SK-N-SH (cell line): Measurements from ENCODE around the gene URM1. TPM values are rescaled to one million over a fixed set of nuclear protein-coding genes. Genes with fewer than 3 reads are reported as not detected.

Experiments used
- CTCF ChIA-PET: fragments of 300-600, 350-600 bp; formaldehyde crosslinking; extraction: SDS; loops from one replicate; lab custom pipeline; 2021; lab: Yijun Ruan, JAX
- POLR2A ChIA-PET: fragments of 350-600 bp; sonication (Branson Sonifier 250); formaldehyde crosslinking; extraction: SDS; loops from one replicate; lab custom pipeline; 2020; ENCODE audit warnings: antibody characterized with exemption, inconsistent platforms; lab: Yijun Ruan, JAX
- DNase-seq: peaks from one replicate; pipeline ENCODE4 v3.0.0; 2012
- H2AFZ ChIP-seq: fragments of 200-600 bp; sonication (generic); 2 replicates; pipeline ENCODE4 v1.8.1; 2016; ENCODE audit warnings: antibody characterized with exemption, mild to moderate bottlenecking, low read depth
- H3F3A ChIP-seq: fragments of 200-600 bp; sonication (generic); replicated peaks from 2 replicates; pipeline ENCODE3; 2016; ENCODE audit warnings: antibody characterized with exemption, mild to moderate bottlenecking; ENCODE audit not compliant: insufficient read depth
- H3K27ac ChIP-seq, 2 experiments: fragments of 200-500 bp in 1 of 2; fragments of 200-600 bp in 1 of 2; sonication (Bioruptor generic) in 1 of 2; sonication (generic), shearing (Covaris generic) in 1 of 2; 2 replicates each; pipeline versions ENCODE4 v1.5.1 to v1.6.1; 2014 to 2016; ENCODE audit warnings: low read depth in 2 of 2, inconsistent platforms in 1 of 2, low read length in 1 of 2, mild to moderate bottlenecking in 1 of 2, mixed read lengths in 1 of 2
- H3K27me3 ChIP-seq: fragments of 200-600 bp; sonication (generic), shearing (Covaris generic); 2 replicates; pipeline ENCODE4 v1.6.1; 2016; ENCODE audit warnings: mixed run types; ENCODE audit not compliant: insufficient read depth
- H3K36me3 ChIP-seq, 2 experiments: fragments of 200-500 bp in 1 of 2; fragments of 200-600 bp in 1 of 2; sonication (Bioruptor generic) in 1 of 2; sonication (generic) in 1 of 2; replicated peaks in 1 of 2; 2 replicates each; pipeline versions ENCODE3 to v1.5.1; 2014 to 2016; ENCODE audit warnings: low read length in 1 of 2, mild to moderate bottlenecking in 1 of 2; ENCODE audit not compliant: insufficient read depth in 2 of 2, control insufficient read depth in 1 of 2
- H3K4me1 ChIP-seq, 2 experiments: fragments of 200-500 bp in 1 of 2; fragments of 200-600 bp in 1 of 2; sonication (Bioruptor generic) in 1 of 2; sonication (generic), shearing (Covaris generic) in 1 of 2; 2 replicates each; pipeline versions ENCODE4 v1.5.1 to v1.6.1; 2014 to 2016; ENCODE audit warnings: low read depth in 1 of 2, low read length in 1 of 2, mixed run types in 1 of 2; ENCODE audit not compliant: insufficient read depth in 2 of 2, control insufficient read depth in 1 of 2
- H3K4me2 ChIP-seq: fragments of 200-600 bp; sonication (generic), shearing (Covaris generic); 2 replicates; pipeline ENCODE4 v1.6.1; 2017; ENCODE audit warnings: mixed run types
- H3K4me3 ChIP-seq, 2 experiments: fragments of 200-500 bp in 1 of 2; fragments of 200-600 bp in 1 of 2; sonication (Bioruptor generic) in 1 of 2; sonication (generic), shearing (Covaris generic) in 1 of 2; 2 replicates each; pipeline versions ENCODE4 v1.5.1 to v1.8.1; 2014 to 2016; ENCODE audit warnings: low read depth in 2 of 2, inconsistent platforms in 1 of 2, low read length in 1 of 2, mild to moderate bottlenecking in 1 of 2, mixed read lengths in 1 of 2, moderate library complexity in 1 of 2
- H3K79me2 ChIP-seq: fragments of 200-600 bp; sonication (generic); 2 replicates; pipeline ENCODE4 v1.8.1; 2017; ENCODE audit warnings: mild to moderate bottlenecking; ENCODE audit not compliant: insufficient read depth
- H3K9ac ChIP-seq: fragments of 200-600 bp; sonication (generic); 2 replicates; pipeline ENCODE4 v1.6.1; 2017; ENCODE audit warnings: mixed run types
- H3K9me2 ChIP-seq: fragments of 200-600 bp; sonication (generic); 2 replicates; pipeline ENCODE4 v1.6.1; 2017; ENCODE audit warnings: mixed run types
- H3K9me3 ChIP-seq: fragments of 200-600 bp; sonication (generic); 2 replicates; pipeline ENCODE4 v1.6.1; 2017; ENCODE audit warnings: mixed run types, mild to moderate bottlenecking, moderate library complexity
- H4K20me1 ChIP-seq: fragments of 200-600 bp; sonication (generic); 2 replicates; pipeline ENCODE4 v1.6.1; 2017; ENCODE audit warnings: mild to moderate bottlenecking, mixed run types; ENCODE audit not compliant: insufficient read depth
- EP300 ChIP-seq, 2 experiments: IDR thresholded peaks; 2 replicates each; pipeline versions ENCODE4 v1.4.0 to v1.6.1; 2012; ENCODE audit warnings: borderline replicate concordance in 1 of 2, low read depth in 1 of 2, low read length in 1 of 2
- EZH2phosphoT487 ChIP-seq: fragments of 200-600 bp; sonication (generic); IDR thresholded peaks from 2 replicates; pipeline ENCODE4 v1.6.1; 2017; ENCODE audit warnings: low read depth, mixed run types, mild to moderate bottlenecking, antibody characterized with exemption, moderate library complexity, borderline replicate concordance
- GABPA ChIP-seq: IDR thresholded peaks from 2 replicates; pipeline ENCODE4 v1.4.0; 2012; ENCODE audit warnings: low read depth, mild to moderate bottlenecking
- MXI1 ChIP-seq: IDR thresholded peaks from 2 replicates; pipeline ENCODE4 v1.6.1; 2012; ENCODE audit warnings: mild to moderate bottlenecking, low read depth, low read length, improper control_type of control experiment
- RAD21 ChIP-seq: IDR thresholded peaks from 2 replicates; pipeline ENCODE4 v1.6.1; 2012; ENCODE audit warnings: mild to moderate bottlenecking, low read length
- SIN3A ChIP-seq: IDR thresholded peaks from 2 replicates; pipeline ENCODE4 v1.6.1; 2012; ENCODE audit warnings: low read depth, mild to moderate bottlenecking, low read length, moderate library complexity, borderline replicate concordance
- WGBS: methylation state at CpG from one replicate; pipeline ENCODE4 v1.1.6; 2017; ENCODE audit warnings: low lambda C conversion rate; 5-methylcytosine and 5-hydroxymethylcytosine counted together
- polyA plus RNA-seq, 3 experiments: library from polyadenylated mRNA; depleted of rRNA; stranded (reverse); fragments of >200 nt; gene quantifications; 2 replicates each; pipeline ENCODE4 v1.2.3, GENCODE V29; 2012
- TF ChIP-seq, protein P1 (sequence below): IDR thresholded peaks from 2 replicates; pipeline ENCODE4 v1.6.1; 2012; ENCODE audit warnings: mild to moderate bottlenecking, low read depth, low read length, moderate library complexity
- TF ChIP-seq, protein P2 (sequence below): IDR thresholded peaks from 2 replicates; pipeline ENCODE4; 2012
- TF ChIP-seq, protein P3 (sequence below): IDR thresholded peaks from 2 replicates; pipeline ENCODE4 v1.4.0; 2012; ENCODE audit warnings: low read depth, borderline replicate concordance

URM1 gene
- polyA plus RNA-seq, 1 of the 3 experiments (the other 2 are of a cell fraction): 58.9 TPM

DNA sequence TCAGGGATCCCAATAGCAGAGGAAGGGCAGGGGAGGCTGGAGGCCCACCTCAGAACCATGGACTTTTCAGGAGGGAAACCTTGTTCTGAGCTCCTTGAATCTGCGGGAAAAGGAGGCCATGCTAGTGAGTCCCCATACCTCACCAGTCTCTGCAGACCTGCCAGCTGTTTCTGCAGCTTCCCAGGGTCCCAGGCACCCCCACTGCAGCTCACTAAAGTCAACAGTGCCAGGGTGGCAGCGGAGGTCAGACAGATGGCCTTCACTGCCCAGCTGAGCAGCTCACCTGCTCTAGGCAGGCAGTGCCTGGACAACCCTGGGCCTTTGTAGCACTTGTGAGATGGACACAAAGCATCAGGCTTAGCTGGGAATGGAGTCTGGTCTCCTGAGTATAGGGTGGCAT lies 35.3 kb upstream of the URM1 start:
- H4K20me1 ChIP-seq: no peaks in the 10 kb centered on the region
- H3F3A ChIP-seq: peaks cover 13% of the 10 kb centered on the region
- TF ChIP-seq EP300 (IDR thresholded peaks at IDR 0.05; ENCODE audit: borderline replicate concordance in 1 of 2, low read depth in 1 of 2, low read length in 1 of 2): no peak
- TF ChIP-seq, protein P1, sequence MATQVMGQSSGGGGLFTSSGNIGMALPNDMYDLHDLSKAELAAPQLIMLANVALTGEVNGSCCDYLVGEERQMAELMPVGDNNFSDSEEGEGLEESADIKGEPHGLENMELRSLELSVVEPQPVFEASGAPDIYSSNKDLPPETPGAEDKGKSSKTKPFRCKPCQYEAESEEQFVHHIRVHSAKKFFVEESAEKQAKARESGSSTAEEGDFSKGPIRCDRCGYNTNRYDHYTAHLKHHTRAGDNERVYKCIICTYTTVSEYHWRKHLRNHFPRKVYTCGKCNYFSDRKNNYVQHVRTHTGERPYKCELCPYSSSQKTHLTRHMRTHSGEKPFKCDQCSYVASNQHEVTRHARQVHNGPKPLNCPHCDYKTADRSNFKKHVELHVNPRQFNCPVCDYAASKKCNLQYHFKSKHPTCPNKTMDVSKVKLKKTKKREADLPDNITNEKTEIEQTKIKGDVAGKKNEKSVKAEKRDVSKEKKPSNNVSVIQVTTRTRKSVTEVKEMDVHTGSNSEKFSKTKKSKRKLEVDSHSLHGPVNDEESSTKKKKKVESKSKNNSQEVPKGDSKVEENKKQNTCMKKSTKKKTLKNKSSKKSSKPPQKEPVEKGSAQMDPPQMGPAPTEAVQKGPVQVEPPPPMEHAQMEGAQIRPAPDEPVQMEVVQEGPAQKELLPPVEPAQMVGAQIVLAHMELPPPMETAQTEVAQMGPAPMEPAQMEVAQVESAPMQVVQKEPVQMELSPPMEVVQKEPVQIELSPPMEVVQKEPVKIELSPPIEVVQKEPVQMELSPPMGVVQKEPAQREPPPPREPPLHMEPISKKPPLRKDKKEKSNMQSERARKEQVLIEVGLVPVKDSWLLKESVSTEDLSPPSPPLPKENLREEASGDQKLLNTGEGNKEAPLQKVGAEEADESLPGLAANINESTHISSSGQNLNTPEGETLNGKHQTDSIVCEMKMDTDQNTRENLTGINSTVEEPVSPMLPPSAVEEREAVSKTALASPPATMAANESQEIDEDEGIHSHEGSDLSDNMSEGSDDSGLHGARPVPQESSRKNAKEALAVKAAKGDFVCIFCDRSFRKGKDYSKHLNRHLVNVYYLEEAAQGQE: no peak
- no peak for TF ChIP-seq MXI1
- TF ChIP-seq GABPA: no peak
- TF ChIP-seq, protein P2, sequence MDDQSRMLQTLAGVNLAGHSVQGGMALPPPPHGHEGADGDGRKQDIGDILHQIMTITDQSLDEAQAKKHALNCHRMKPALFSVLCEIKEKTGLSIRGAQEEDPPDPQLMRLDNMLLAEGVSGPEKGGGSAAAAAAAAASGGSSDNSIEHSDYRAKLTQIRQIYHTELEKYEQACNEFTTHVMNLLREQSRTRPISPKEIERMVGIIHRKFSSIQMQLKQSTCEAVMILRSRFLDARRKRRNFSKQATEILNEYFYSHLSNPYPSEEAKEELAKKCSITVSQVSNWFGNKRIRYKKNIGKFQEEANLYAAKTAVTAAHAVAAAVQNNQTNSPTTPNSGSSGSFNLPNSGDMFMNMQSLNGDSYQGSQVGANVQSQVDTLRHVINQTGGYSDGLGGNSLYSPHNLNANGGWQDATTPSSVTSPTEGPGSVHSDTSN: no peak
- no peak for TF ChIP-seq SIN3A
- no peak for TF ChIP-seq EZH2phosphoT487
- TF ChIP-seq, protein P3, sequence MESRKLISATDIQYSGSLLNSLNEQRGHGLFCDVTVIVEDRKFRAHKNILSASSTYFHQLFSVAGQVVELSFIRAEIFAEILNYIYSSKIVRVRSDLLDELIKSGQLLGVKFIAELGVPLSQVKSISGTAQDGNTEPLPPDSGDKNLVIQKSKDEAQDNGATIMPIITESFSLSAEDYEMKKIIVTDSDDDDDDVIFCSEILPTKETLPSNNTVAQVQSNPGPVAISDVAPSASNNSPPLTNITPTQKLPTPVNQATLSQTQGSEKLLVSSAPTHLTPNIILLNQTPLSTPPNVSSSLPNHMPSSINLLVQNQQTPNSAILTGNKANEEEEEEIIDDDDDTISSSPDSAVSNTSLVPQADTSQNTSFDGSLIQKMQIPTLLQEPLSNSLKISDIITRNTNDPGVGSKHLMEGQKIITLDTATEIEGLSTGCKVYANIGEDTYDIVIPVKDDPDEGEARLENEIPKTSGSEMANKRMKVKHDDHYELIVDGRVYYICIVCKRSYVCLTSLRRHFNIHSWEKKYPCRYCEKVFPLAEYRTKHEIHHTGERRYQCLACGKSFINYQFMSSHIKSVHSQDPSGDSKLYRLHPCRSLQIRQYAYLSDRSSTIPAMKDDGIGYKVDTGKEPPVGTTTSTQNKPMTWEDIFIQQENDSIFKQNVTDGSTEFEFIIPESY: no peak
- TF ChIP-seq RAD21: no peak
- TF ChIP-seq, all 33 proteins: peak for 0
- Histone ChIP-seq H3K4me3 (no peak overlapping the region), H3K27me3 (no peaks in the 10 kb centered on the region), H2AFZ (no peak overlapping the region), H3K4me1 (peaks cover 0 to 1% of the 10 kb centered on the region in 2 experiments; a peak in 1 of 4 replicates), H3K9ac (no peak overlapping the region), H3K79me2 (peaks cover 2% of the 10 kb centered on the region; the same call in 1 of the 2 replicates), H3K9me3 (no peaks in the 10 kb centered on the region), H3K27ac (no peak overlapping the region), H3K36me3 (peaks cover 0 to 15% of the 10 kb centered on the region in 2 experiments), H3K4me2 (no peak overlapping the region), H3K9me2 (no peaks in the 10 kb centered on the region)
- no peak for DNase-seq
- ChIA-PET POLR2A (no interaction called here), CTCF (interaction anchor here (0.6 to 1.7 kb wide), 5 partner anchors 11 to 143 kb away, joined by 3 to 9 read pairs (median 3); no protein-coding TSS in a partner anchor)
- 94% methylated on average over 2 of the region's 2 CpGs for WGBS
